ENCODE data around the gene TFEC. TPM values are rescaled to one million over a fixed set of nuclear protein-coding genes. Genes with fewer than 3 reads are reported as not detected.

The TFEC gene
- polyA plus RNA-seq, 1 donor from 2014 or later = not detected

DNA sequence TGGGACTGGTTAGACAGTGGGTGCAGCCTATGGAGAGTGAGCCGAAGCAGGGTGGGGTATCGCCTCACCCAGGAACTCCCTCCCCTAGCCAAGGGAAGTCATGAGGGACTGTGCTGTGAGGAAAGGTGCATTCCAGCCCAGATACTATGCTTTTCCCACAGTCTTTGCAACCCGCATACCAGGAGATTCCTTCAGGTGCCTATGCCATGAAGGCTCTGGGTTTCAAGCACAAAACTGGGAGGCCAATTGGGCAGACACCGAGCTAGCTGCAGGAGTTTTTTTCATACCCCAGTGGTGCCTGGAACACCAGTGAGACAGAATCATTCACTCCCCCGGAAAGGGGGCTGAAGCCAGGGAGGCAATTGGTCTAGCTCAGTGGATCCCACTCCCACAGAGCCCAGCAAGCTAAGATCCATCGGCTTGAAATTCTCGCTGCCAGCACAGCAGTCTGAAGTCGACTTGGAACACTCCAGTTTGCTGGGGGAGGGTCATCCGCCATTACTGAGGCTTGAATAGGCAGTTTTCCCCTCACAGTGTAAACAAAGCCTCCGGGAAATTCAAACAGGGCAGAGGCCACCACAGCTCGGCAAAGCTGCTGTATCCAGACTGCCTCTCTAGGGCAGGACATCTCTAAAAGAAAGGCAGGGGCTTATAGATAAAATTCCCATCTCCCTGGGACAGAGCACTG is 141.4 kb downstream of the TFEC start:
- H3K9me3 ChIP-seq (ENCODE audit: low read length) = no peaks in the 10 kb centered on the region
- no peak overlapping the region for H3K27ac ChIP-seq (ENCODE audit: low read length)
- no peaks in the 10 kb centered on the region for H3K79me2 ChIP-seq (replicated peaks; ENCODE audit: insufficient read depth, low read length)
- no peaks in the 10 kb centered on the region for H3F3A ChIP-seq (ENCODE audit: insufficient read depth, low read length, poor library complexity, severe bottlenecking)
- H3K27me3 ChIP-seq (ENCODE audit: insufficient read depth, low read depth, low read length) = no peaks in the 10 kb centered on the region
- H3K36me3 ChIP-seq (ENCODE audit: insufficient read depth, low read length) = no peaks in the 10 kb centered on the region
- TF ChIP-seq RAD21 (conservative IDR thresholded peaks at IDR 0.05) = no peak
- no peak for TF ChIP-seq SMC3 (conservative IDR thresholded peaks at IDR 0.05; ENCODE audit: poor library complexity)
- no peak for TF ChIP-seq MXI1 (conservative IDR thresholded peaks at IDR 0.05; ENCODE audit: poor library complexity, severe bottlenecking)
- H3K9me2 ChIP-seq (ENCODE audit: insufficient read depth, low read length) = no peaks in the 10 kb centered on the region
- H3K4me3 ChIP-seq (ENCODE audit: low read length) = no peak overlapping the region
- no peak overlapping the region for H2AFZ ChIP-seq (ENCODE audit: low read depth, low read length)
- no peak overlapping the region for H3K9ac ChIP-seq (ENCODE audit: low read length)
- no peaks in the 10 kb centered on the region for H4K20me1 ChIP-seq (ENCODE audit: insufficient read depth)
- H3K4me2 ChIP-seq (ENCODE audit: low read length) = no peak overlapping the region

DNA sequence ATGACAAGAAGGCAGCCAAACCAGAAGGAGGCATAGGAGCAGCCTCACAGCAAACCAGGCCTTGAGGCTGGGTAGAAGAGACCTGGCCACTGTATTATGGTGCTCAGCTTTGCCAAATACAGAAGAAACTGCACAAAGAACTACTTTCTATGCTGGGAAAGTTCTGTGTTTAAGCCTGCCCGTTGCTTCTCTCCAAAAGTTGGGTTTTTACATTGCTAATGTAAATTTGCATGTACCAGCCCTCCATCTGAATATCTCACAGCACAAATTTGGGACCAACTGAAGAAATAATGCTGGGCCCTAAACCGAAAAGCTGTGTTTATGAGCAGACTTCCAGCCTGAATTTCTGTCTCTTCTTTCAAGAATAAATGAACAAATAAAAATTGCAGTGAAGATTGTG is 145.0 kb downstream of the TFEC start:
- TF ChIP-seq EZH2 (IDR thresholded peaks at IDR 0.05; ENCODE audit: borderline replicate concordance, insufficient read depth, low read length, poor library complexity, severe bottlenecking) (no peak), POLR2AphosphoS5 (IDR thresholded peaks at IDR 0.05) (no peak), MXI1 (conservative IDR thresholded peaks at IDR 0.05; ENCODE audit: poor library complexity, severe bottlenecking) (no peak), RAD21 (conservative IDR thresholded peaks at IDR 0.05) (no peak), SMC3 (conservative IDR thresholded peaks at IDR 0.05; ENCODE audit: poor library complexity) (no peak), EP300 (conservative IDR thresholded peaks at IDR 0.05; ENCODE audit: poor library complexity, severe bottlenecking) (no peak)
- TF ChIP-seq, protein P1, sequence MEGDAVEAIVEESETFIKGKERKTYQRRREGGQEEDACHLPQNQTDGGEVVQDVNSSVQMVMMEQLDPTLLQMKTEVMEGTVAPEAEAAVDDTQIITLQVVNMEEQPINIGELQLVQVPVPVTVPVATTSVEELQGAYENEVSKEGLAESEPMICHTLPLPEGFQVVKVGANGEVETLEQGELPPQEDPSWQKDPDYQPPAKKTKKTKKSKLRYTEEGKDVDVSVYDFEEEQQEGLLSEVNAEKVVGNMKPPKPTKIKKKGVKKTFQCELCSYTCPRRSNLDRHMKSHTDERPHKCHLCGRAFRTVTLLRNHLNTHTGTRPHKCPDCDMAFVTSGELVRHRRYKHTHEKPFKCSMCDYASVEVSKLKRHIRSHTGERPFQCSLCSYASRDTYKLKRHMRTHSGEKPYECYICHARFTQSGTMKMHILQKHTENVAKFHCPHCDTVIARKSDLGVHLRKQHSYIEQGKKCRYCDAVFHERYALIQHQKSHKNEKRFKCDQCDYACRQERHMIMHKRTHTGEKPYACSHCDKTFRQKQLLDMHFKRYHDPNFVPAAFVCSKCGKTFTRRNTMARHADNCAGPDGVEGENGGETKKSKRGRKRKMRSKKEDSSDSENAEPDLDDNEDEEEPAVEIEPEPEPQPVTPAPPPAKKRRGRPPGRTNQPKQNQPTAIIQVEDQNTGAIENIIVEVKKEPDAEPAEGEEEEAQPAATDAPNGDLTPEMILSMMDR (IDR thresholded peaks at IDR 0.05; ENCODE audit: poor library complexity, severe bottlenecking) = no peak
- Histone ChIP-seq H3K4me3 (ENCODE audit: low read length) (no peak overlapping the region), H3K79me2 (replicated peaks; ENCODE audit: insufficient read depth, low read length) (no peaks in the 10 kb centered on the region), H3K9me2 (ENCODE audit: insufficient read depth, low read length) (no peaks in the 10 kb centered on the region), H3K4me2 (ENCODE audit: low read length) (no peak overlapping the region), H3F3A (ENCODE audit: insufficient read depth, low read length, poor library complexity, severe bottlenecking) (no peaks in the 10 kb centered on the region), H3K27me3 (ENCODE audit: insufficient read depth, low read depth, low read length) (no peaks in the 10 kb centered on the region), H3K27ac (ENCODE audit: low read length) (no peak overlapping the region), H2AFZ (ENCODE audit: low read depth, low read length) (no peak overlapping the region), H3K36me3 (ENCODE audit: insufficient read depth, low read length) (no peaks in the 10 kb centered on the region), H3K9me3 (ENCODE audit: low read length) (no peaks in the 10 kb centered on the region), H4K20me1 (ENCODE audit: insufficient read depth) (no peaks in the 10 kb centered on the region), H3K9ac (ENCODE audit: low read length) (no peak overlapping the region)

Other genes with a start within 250 kb of the TFEC start
- gene TES, start 179.8 kb upstream of the TFEC start, polyA plus RNA-seq = 19.8 and 38.0 TPM in 2 replicates

All from neural cell (in vitro differentiated cells).